Epithelial cell of umbilical artery (primary cell): ENCODE results near the gene HAP1. TPM values are rescaled to one million over a fixed set of nuclear protein-coding genes. Genes with fewer than 3 reads are reported as not detected.

Source experiments
- total RNA-seq: library from RNA; depleted of rRNA; stranded (reverse); fragments of >200 nt; gene quantifications from 2 replicates; pipeline ENCODE4 v1.2.3, GENCODE V29; 2014

The HAP1 gene, protein sequence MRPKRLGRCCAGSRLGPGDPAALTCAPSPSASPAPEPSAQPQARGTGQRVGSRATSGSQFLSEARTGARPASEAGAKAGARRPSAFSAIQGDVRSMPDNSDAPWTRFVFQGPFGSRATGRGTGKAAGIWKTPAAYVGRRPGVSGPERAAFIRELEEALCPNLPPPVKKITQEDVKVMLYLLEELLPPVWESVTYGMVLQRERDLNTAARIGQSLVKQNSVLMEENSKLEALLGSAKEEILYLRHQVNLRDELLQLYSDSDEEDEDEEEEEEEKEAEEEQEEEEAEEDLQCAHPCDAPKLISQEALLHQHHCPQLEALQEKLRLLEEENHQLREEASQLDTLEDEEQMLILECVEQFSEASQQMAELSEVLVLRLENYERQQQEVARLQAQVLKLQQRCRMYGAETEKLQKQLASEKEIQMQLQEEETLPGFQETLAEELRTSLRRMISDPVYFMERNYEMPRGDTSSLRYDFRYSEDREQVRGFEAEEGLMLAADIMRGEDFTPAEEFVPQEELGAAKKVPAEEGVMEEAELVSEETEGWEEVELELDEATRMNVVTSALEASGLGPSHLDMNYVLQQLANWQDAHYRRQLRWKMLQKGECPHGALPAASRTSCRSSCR
- total RNA-seq: under 0.01 and 0.30 TPM in 2 replicates

DNA sequence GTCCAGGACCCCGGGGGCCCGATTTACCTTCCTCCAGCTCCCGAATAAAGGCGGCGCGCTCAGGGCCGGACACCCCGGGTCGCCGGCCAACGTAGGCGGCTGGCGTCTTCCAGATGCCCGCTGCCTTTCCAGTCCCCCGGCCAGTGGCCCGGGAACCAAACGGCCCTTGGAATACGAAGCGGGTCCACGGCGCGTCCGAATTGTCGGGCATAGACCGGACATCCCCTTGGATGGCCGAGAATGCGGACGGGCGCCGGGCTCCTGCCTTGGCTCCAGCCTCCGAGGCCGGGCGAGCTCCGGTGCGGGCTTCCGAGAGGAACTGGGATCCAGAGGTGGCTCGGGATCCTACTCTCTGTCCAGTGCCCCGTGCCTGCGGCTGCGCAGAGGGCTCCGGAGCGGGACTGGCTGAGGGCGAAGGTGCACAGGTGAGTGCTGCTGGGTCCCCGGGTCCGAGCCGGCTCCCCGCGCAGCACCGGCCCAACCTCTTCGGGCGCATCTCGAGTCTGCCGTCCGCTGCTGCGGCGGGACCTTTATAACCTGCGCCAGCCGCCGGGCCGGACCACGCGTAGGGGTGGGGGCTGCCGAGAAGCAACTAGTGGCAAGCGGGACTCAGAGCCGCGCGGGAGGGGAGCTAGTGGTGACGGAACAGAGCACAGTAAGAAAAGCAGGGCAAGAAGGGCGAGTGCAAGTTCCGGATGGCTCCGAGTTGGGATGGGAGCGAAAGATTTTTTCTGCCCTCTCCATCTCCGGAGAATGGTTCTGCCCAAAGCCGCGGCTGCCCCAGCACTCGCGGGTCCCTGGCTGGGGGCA is at the start of gene HAP1:
Gene HAP1 (minus strand): TSS at position 505 of the 810 bp plus-strand sequence. CDS start 9 bp downstream, at position 496.

DNA sequence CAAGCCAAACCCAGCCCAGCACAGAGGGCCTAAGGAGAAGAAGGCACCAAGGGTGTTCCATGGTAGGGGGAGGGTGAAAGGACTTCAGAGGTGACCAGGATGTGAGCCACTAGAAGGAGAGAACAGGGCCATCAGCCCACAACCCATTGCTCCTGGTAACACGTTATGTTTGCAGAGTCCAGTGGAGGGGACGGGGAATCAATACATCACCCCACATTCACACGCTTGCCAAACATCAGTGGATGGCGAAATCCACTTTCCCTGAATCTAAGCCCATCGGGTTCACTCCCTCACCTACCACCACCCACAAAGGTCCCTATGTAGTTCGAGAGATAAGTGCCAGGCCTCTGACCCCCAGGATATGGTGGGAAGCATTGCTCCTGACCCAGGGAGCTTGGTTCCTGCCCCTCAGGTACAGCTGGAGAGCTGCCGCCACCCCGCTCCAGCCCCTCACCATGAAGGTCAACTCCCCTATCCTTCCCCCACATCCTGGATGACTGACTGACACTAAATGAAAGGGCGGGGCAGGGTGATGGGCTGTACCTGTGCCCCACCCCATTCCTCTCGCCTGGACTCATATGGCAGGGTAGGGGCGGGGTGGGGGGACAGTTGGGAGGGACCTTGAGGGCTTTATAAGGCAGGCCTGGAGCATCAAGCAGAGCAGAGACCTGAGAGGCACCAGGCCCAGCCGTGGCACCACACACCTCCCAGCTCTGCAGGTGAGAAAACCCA is 22.6 kb downstream of the HAP1 start, which contains the start of gene GAST:
Gene GAST (plus strand): TSS at position 663 of the 732 bp plus-strand sequence. CDS start 3,106 bp downstream, outside the sequence.

DNA sequence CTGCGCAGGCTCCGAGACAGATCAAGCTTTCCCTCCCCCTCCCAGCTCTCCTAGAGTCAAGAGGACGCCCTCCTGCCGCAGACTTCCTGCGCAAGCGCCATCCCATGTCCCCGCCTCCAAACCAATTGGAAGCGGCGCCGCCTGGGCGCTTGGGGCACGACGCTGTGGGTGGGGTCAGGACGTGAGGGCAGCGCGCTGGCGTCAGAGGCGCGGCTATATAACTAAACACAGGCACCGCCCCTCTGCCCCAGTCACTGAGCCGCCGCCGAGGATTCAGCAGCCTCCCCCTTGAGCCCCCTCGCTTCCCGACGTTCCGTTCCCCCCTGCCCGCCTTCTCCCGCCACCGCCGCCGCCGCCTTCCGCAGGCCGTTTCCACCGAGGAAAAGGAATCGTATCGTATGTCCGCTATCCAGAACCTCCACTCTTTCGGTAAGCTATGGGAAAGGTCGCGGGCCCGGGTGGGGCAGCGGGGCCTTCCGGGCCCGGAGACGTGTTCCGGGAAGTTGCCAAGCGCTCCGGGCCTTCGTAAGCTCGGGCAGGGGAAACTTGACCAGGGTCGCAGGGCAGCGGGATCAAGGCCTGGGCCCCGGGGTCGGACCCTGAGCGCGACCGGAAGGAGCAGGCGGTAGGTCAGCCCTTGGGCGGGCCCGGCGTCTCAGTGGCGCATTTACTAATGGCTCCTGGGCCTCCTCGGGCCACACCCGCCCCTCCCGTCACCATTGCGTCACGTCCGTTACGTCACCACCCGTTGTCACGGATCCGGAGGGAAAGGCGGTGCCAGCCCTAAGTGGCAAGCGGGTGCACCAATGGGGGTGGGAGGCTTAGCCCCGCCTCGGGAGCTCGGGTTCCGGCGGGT is 45.6 kb downstream of the HAP1 start, which contains the start of gene EIF1:
Gene EIF1 (plus strand): TSS at position 245 of the 856 bp plus-strand sequence. CDS start 154 bp downstream, at position 399.

Other genes with a start within 250 kb of the HAP1 start
- gene KRT36, start 244.7 kb downstream of the HAP1 start, total RNA-seq: not detected in 2 replicates
- gene KRT13, start 229.0 kb downstream of the HAP1 start, total RNA-seq: not detected in 2 replicates
- gene KRT15, start 215.8 kb downstream of the HAP1 start, total RNA-seq: 0.65 and 1.1 TPM in 2 replicates
- 23.1 and 78.7 TPM in 2 replicates for gene KRT19, start 206.3 kb downstream of the HAP1 start, total RNA-seq
- gene KRT9, start 162.6 kb downstream of the HAP1 start, total RNA-seq: not detected in 2 replicates
- not detected in 2 replicates for gene KRT14, start 147.7 kb downstream of the HAP1 start, total RNA-seq
- gene KRT16, start 121.9 kb downstream of the HAP1 start, total RNA-seq: 0.30 TPM in 1 of 2 replicates, not detected in the other
- gene KRT17, start 110.1 kb downstream of the HAP1 start, total RNA-seq: 0.32 and 0.61 TPM in 2 replicates
- 93.2 and 112 TPM in 2 replicates for gene EIF1, start 45.8 kb downstream of the HAP1 start, total RNA-seq
- not detected in 2 replicates for gene GAST, start 22.3 kb downstream of the HAP1 start, total RNA-seq
- 61.2 and 114 TPM in 2 replicates for gene JUP, start 52.1 kb upstream of the HAP1 start, total RNA-seq
- 56.1 and 100 TPM in 2 replicates for gene P3H4, start 77.3 kb upstream of the HAP1 start, total RNA-seq
- 101 and 164 TPM in 2 replicates for gene FKBP10, start 78.4 kb upstream of the HAP1 start, total RNA-seq
- 66.4 and 85.4 TPM in 2 replicates for gene NT5C3B, start 101.6 kb upstream of the HAP1 start, total RNA-seq
- not detected in 2 replicates for gene KLHL10, start 103.2 kb upstream of the HAP1 start, total RNA-seq
- gene KLHL11, start 130.8 kb upstream of the HAP1 start, total RNA-seq: 28.3 and 33.1 TPM in 2 replicates
- gene ACLY, start 184.3 kb upstream of the HAP1 start, total RNA-seq: 275 and 278 TPM in 2 replicates
- 0.32 TPM in 1 of 2 replicates, not detected in the other for gene ODAD4, start 196.0 kb upstream of the HAP1 start, total RNA-seq
- 36.1 and 65.5 TPM in 2 replicates for gene CNP, start 232.2 kb upstream of the HAP1 start, total RNA-seq